ENCODE measurements around the gene DNASE1L3.

The DNASE1L3 gene

GRCh38 chr3:58143417-58144055 lies 67.2 kb downstream of the DNASE1L3 start:
- FAIRE-seq (no peak), DNase-seq (ENCODE audit: extremely low spot score, insufficient read length, low read depth) (no peak)

Measured in GM18507 (cell line).